PC-9 (cell line): Measurements from ENCODE around the gene ZNF330. TPM values are rescaled to one million over a fixed set of nuclear protein-coding genes. Genes with fewer than 3 reads are reported as not detected.

Experiments used
- BruUV-seq: library from RNA; stranded (reverse); fragments of 400-500 nt; replicated peaks from 2 replicates; lab custom pipeline; 2021; lab: Mats Ljungman, UMichigan
- CTCF ChIA-PET: fragments of 300-600 bp; sonication (Branson Sonifier 250); formaldehyde crosslinking; loops from one replicate; lab custom pipeline; 2022; ENCODE audit warnings: antibody characterized with exemption; lab: Charles Lee
- POLR2A ChIA-PET: fragments of 300-600 bp; sonication (Branson Sonifier 250); formaldehyde crosslinking; loops from one replicate; lab custom pipeline; 2022; ENCODE audit warnings: antibody characterized with exemption; ENCODE audit not compliant: unreplicated experiment; lab: Charles Lee
- DNase-seq, 2 experiments: peaks; one replicate each; pipeline versions ENCODE4 v3.0.0 to v3.0.0-alpha.2; 2015 to 2022; ENCODE audit warnings: mixed read lengths in 1 of 2
- H2AFZ ChIP-seq: fragments of 200-600 bp; sonication (generic); 2 replicates; pipeline ENCODE4 v1.8.1; 2017; ENCODE audit warnings: antibody characterized with exemption
- H3F3A ChIP-seq: fragments of 200-600 bp; sonication (generic); 2 replicates; pipeline ENCODE4 v1.8.1; 2017; ENCODE audit warnings: antibody characterized with exemption, mild to moderate bottlenecking, low read depth; ENCODE audit not compliant: insufficient read depth
- H3K27ac ChIP-seq: fragments of 200-600 bp; sonication (generic); 2 replicates; pipeline ENCODE4 v1.6.1; 2016; ENCODE audit warnings: mixed run types
- H3K27me3 ChIP-seq: fragments of 200-600 bp; sonication (generic); 2 replicates; pipeline ENCODE4 v1.6.1; 2016; ENCODE audit warnings: low read depth, mixed run types; ENCODE audit not compliant: insufficient read depth
- H3K36me3 ChIP-seq: fragments of 200-600 bp; sonication (generic); 2 replicates; pipeline ENCODE4 v1.6.1; 2016; ENCODE audit warnings: low read depth, mixed run types
- H3K4me1 ChIP-seq: fragments of 200-600 bp; sonication (generic); replicated peaks from 2 replicates; pipeline ENCODE4 v1.6.1; 2016; ENCODE audit warnings: mixed run types; ENCODE audit not compliant: insufficient read depth
- H3K4me2 ChIP-seq: fragments of 200-600 bp; sonication (generic); 2 replicates; pipeline ENCODE4 v1.6.1; 2017; ENCODE audit warnings: mixed run types
- H3K4me3 ChIP-seq: fragments of 200-600 bp; sonication (generic); 2 replicates; pipeline ENCODE4 v1.6.1; 2016; ENCODE audit warnings: mixed run types
- H3K79me2 ChIP-seq: fragments of 200-600 bp; sonication (generic); 2 replicates; pipeline ENCODE4 v1.6.1; 2017; ENCODE audit warnings: low read depth, mixed run types
- H3K9me2 ChIP-seq: fragments of 200-600 bp; sonication (generic); 2 replicates; pipeline ENCODE4 v1.8.1; 2017; ENCODE audit warnings: mild to moderate bottlenecking; ENCODE audit not compliant: insufficient read depth
- H3K9me3 ChIP-seq: fragments of 200-600 bp; sonication (generic); 2 replicates; pipeline ENCODE4 v1.8.1; 2016; ENCODE audit warnings: low read depth; ENCODE audit not compliant: insufficient read depth
- H4K20me1 ChIP-seq: fragments of 200-600 bp; sonication (generic); 2 replicates; pipeline ENCODE4 v1.8.1; 2017; ENCODE audit not compliant: insufficient read depth
- CTCF ChIP-seq: fragments of 200-600 bp; sonication (generic); conservative IDR thresholded peaks from 2 replicates; pipeline ENCODE4 v1.6.1; 2017; ENCODE audit warnings: mixed run types, antibody characterized with exemption, mild to moderate bottlenecking, moderate library complexity
- EZH2 ChIP-seq: fragments of 200-600 bp; sonication (generic); IDR thresholded peaks from 2 replicates; pipeline ENCODE4 v1.8.0; 2017; ENCODE audit warnings: antibody characterized with exemption, low read depth
- intact Hi-C: fragments of 100-400 bp; cut with micrococcal nuclease; formaldehyde crosslinking; loops from one replicate; pipeline ENCODE4 v1.10.0; 2022; ENCODE audit not compliant: unreplicated experiment
- total RNA-seq: library from RNA; stranded (reverse); gene quantifications from 2 replicates; pipeline ENCODE4 v1.2.3, GENCODE V29; 2021

The ZNF330 gene
- total RNA-seq, 1 experiment from 2014 or later, result 22.5 TPM

- no peak for DNase-seq
- intact Hi-C loops, result no loop called here
These were observed 19.6 kb downstream of the ZNF330 start for GRCh38 chr4:141240259-141240658.

DNA sequence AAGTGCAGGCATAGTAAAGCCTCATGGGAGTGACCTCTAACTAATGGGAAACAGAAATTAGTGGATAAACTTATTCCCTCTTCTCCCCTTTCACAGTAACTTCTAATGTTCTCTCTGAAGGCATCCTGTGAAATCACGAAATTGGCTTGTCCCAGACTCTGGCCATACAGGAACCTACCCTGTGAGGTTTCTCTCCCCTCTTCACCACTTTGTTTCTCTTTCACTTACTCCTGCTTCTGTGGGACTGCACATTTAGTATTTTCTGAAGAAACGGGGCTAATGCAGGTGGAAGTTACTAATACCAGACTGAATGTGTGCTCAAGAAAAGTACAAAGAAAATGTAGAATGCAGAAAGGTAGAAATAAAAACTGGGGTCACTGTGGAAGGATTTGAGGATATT, 20.0 kb downstream of the ZNF330 start:
- no peaks in the 10 kb centered on the region for H3F3A ChIP-seq
- no TSS peak for BruUV-seq
- no peaks in the 10 kb centered on the region for H3K4me1 ChIP-seq
- H3K27me3 ChIP-seq, result no peaks in the 10 kb centered on the region
- H2AFZ ChIP-seq, result no peak overlapping the region
- no peaks in the 10 kb centered on the region for H3K36me3 ChIP-seq
- H3K9me2 ChIP-seq, result no peaks in the 10 kb centered on the region
- H3K9me3 ChIP-seq, result no peaks in the 10 kb centered on the region
- H3K4me3 ChIP-seq, result no peak overlapping the region
- no peak for DNase-seq
- intact Hi-C loops, result no loop called here
- CTCF ChIA-PET, result no interaction called here
- H3K4me2 ChIP-seq, result no peak overlapping the region
- no peaks in the 10 kb centered on the region for H4K20me1 ChIP-seq
- TF ChIP-seq CTCF, result no peak
- TF ChIP-seq EZH2, result no peak
- POLR2A ChIA-PET, result no interaction called here
- no peak overlapping the region for H3K27ac ChIP-seq
- no peaks in the 10 kb centered on the region for H3K79me2 ChIP-seq

More at GRCh38 chr4:141240259-141240658, 19.6 kb downstream of the ZNF330 start:
- no peaks in the 10 kb centered on the region for H3F3A ChIP-seq
- ChIA-PET POLR2A (no interaction called here), CTCF (no interaction called here)
- H3K4me3 ChIP-seq, result no peak overlapping the region
- no peaks in the 10 kb centered on the region for H3K4me1 ChIP-seq
- no peaks in the 10 kb centered on the region for H3K27me3 ChIP-seq
- H3K27ac ChIP-seq, result no peak overlapping the region
- no peak overlapping the region for H2AFZ ChIP-seq
- no peaks in the 10 kb centered on the region for H3K36me3 ChIP-seq
- H3K79me2 ChIP-seq, result no peaks in the 10 kb centered on the region
- H4K20me1 ChIP-seq, result no peaks in the 10 kb centered on the region
- H3K9me2 ChIP-seq, result no peaks in the 10 kb centered on the region
- H3K9me3 ChIP-seq, result no peaks in the 10 kb centered on the region
- TF ChIP-seq CTCF (no peak), EZH2 (no peak)
- H3K4me2 ChIP-seq, result no peak overlapping the region
- no TSS peak for BruUV-seq

- intact Hi-C loops, result no loop called here
- Histone ChIP-seq H2AFZ (no peak overlapping the region), H3K4me1 (no peaks in the 10 kb centered on the region), H3K27me3 (no peaks in the 10 kb centered on the region), H4K20me1 (no peaks in the 10 kb centered on the region), H3K9me3 (no peaks in the 10 kb centered on the region), H3K4me2 (no peak overlapping the region), H3K36me3 (no peaks in the 10 kb centered on the region), H3K79me2 (no peaks in the 10 kb centered on the region), H3K9me2 (no peaks in the 10 kb centered on the region), H3K4me3 (no peak overlapping the region), H3K27ac (no peak overlapping the region), H3F3A (no peaks in the 10 kb centered on the region)
- ChIA-PET CTCF (no interaction called here), POLR2A (no interaction called here)
- no peak for DNase-seq
- no TSS peak for BruUV-seq
- TF ChIP-seq EZH2 (no peak), CTCF (no peak)
These were observed 21.3 kb downstream of the ZNF330 start for GRCh38 chr4:141241986-141242385.
